ENCODE measurements around the gene ZNF497. TPM values are rescaled to one million over a fixed set of nuclear protein-coding genes. Genes with fewer than 3 reads are reported as not detected.
A peak's percentile ranks its signal among the peaks of the same experiment; 100 is the strongest.

The ZNF497 gene
- total and polyA plus RNA-seq, 9 of the 15 experiments (the other 6 are each of a cell fraction or from before 2014, with no cell fraction given), result 0.06 to 0.98 (median 0.44) TPM; not detected in 1

DNA sequence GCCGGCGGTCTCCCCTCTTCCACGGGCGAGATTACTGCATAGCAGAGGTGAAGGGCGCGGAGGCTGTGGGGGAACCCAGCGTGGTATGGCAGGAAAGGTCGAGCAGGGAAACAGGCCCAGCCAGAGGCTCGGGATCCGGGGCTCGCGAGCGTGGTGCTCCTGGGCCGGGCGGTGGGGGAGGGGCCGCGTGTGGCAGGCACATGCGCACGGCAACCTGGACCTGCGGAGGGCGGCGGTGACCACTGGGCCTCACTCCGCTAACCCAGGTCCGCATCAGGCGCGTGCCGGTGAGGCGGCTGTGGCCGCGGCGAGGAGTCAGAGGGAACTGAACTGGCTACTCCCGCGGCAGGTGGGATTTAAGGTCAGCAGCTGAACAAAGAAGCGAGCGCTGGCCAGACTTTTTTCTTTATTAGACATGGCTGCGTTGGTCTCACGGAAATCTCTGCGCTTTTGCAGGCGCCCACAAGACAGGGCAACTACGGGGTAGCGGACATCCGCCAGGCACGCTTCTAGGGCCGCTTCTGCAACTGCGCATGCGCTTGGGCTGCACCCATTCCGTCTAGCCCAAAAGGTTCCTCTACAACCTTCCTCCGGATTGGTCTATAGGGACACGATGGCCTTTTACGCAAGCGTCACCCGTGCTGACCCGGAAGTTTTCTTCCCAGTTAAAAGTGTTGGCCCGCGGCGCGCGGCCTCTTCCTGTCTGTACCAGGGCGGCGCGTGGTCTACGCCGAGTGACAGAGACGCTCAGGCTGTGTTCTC is 24.2 kb upstream of the ZNF497 start, which contains the start of gene RPS5 (continued):
- TF ChIP-seq, protein P1, sequence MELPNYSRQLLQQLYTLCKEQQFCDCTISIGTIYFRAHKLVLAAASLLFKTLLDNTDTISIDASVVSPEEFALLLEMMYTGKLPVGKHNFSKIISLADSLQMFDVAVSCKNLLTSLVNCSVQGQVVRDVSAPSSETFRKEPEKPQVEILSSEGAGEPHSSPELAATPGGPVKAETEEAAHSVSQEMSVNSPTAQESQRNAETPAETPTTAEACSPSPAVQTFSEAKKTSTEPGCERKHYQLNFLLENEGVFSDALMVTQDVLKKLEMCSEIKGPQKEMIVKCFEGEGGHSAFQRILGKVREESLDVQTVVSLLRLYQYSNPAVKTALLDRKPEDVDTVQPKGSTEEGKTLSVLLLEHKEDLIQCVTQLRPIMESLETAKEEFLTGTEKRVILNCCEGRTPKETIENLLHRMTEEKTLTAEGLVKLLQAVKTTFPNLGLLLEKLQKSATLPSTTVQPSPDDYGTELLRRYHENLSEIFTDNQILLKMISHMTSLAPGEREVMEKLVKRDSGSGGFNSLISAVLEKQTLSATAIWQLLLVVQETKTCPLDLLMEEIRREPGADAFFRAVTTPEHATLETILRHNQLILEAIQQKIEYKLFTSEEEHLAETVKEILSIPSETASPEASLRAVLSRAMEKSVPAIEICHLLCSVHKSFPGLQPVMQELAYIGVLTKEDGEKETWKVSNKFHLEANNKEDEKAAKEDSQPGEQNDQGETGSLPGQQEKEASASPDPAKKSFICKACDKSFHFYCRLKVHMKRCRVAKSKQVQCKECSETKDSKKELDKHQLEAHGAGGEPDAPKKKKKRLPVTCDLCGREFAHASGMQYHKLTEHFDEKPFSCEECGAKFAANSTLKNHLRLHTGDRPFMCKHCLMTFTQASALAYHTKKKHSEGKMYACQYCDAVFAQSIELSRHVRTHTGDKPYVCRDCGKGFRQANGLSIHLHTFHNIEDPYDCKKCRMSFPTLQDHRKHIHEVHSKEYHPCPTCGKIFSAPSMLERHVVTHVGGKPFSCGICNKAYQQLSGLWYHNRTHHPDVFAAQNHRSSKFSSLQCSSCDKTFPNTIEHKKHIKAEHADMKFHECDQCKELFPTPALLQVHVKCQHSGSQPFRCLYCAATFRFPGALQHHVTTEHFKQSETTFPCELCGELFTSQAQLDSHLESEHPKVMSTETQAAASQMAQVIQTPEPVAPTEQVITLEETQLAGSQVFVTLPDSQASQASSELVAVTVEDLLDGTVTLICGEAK (IDR thresholded peaks at IDR 0.05), result peak; percentile 97
- TF ChIP-seq, protein P1 (CRISPR knock-in tag; IDR thresholded peaks at IDR 0.05), result peak; percentile 56; the same call in 1 of the 2 replicates
- TF ChIP-seq SMAD1 (IDR thresholded peaks at IDR 0.05; ENCODE audit: low read depth, low read length, partially characterized antibody) (no peak), SIX5 (IDR thresholded peaks at IDR 0.05; ENCODE audit: borderline replicate concordance in 1 of 2, insufficient read depth in 1 of 2, low read depth in 1 of 2, low read length in 2 of 2) (peak; percentile 30 to 32; a peak in 2 of 4 replicates), CAMTA2 (CRISPR knock-in tag; conservative IDR thresholded peaks at IDR 0.05) (no peak), ZSCAN29 (IDR thresholded peaks at IDR 0.05) (peak; percentile 89), ILK (tag; IDR thresholded peaks at IDR 0.05; ENCODE audit: borderline replicate concordance, low read depth) (no peak), POLR2G (IDR thresholded peaks at IDR 0.05; ENCODE audit: low read depth, low read length) (peak; percentile 96), MTA3 (IDR thresholded peaks at IDR 0.05; ENCODE audit: borderline replicate concordance) (peak; percentile 98), RBM34 (IDR thresholded peaks at IDR 0.05; ENCODE audit: borderline replicate concordance, insufficient read depth, low read length) (no peak), SNIP1 (IDR thresholded peaks at IDR 0.05; ENCODE audit: low read depth) (no peak)
- TF ChIP-seq, protein P2, sequence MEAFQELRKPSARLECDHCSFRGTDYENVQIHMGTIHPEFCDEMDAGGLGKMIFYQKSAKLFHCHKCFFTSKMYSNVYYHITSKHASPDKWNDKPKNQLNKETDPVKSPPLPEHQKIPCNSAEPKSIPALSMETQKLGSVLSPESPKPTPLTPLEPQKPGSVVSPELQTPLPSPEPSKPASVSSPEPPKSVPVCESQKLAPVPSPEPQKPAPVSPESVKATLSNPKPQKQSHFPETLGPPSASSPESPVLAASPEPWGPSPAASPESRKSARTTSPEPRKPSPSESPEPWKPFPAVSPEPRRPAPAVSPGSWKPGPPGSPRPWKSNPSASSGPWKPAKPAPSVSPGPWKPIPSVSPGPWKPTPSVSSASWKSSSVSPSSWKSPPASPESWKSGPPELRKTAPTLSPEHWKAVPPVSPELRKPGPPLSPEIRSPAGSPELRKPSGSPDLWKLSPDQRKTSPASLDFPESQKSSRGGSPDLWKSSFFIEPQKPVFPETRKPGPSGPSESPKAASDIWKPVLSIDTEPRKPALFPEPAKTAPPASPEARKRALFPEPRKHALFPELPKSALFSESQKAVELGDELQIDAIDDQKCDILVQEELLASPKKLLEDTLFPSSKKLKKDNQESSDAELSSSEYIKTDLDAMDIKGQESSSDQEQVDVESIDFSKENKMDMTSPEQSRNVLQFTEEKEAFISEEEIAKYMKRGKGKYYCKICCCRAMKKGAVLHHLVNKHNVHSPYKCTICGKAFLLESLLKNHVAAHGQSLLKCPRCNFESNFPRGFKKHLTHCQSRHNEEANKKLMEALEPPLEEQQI (IDR thresholded peaks at IDR 0.05), result no peak
- TF ChIP-seq, protein P3, sequence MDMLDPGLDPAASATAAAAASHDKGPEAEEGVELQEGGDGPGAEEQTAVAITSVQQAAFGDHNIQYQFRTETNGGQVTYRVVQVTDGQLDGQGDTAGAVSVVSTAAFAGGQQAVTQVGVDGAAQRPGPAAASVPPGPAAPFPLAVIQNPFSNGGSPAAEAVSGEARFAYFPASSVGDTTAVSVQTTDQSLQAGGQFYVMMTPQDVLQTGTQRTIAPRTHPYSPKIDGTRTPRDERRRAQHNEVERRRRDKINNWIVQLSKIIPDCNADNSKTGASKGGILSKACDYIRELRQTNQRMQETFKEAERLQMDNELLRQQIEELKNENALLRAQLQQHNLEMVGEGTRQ (CRISPR knock-in tag; IDR thresholded peaks at IDR 0.05), result 0 out of 2 replicates have a peak, but pooled peaks have one; percentile 12

Measured in K562 (cell line).